HCT116 (cell line): ENCODE measurements around the gene KSR1. TPM values are rescaled to one million over a fixed set of nuclear protein-coding genes. Genes with fewer than 3 reads are reported as not detected.

Source experiments
- ATAC-seq: fragments of 200-7000 bp; cut with Tn5 transposase; 2 replicates; pipeline ENCODE4 v1.9.1; 2020; ENCODE audit warnings: mild to moderate bottlenecking, moderate library complexity
- BruUV-seq: library from RNA; stranded (reverse); fragments of 400-500 nt; replicated peaks from 2 replicates; lab custom pipeline; 2021; lab: Mats Ljungman, UMichigan
- CTCF ChIA-PET: fragments of 300-600 bp; sonication (Branson Sonifier 250); formaldehyde crosslinking; loops from one replicate; lab custom pipeline; 2021; ENCODE audit warnings: antibody characterized with exemption; lab: Charles Lee
- POLR2A ChIA-PET: fragments of 300-600, 350-600 bp; sonication (Branson Sonifier 250); formaldehyde crosslinking; loops from one replicate; lab custom pipeline; 2021; ENCODE audit warnings: antibody characterized with exemption; lab: Charles Lee
- RAD21 ChIA-PET, 2 experiments: fragments of 300-600 bp; sonication (Branson Sonifier 250); formaldehyde crosslinking; loops; one replicate each; lab custom pipeline; 2023; ENCODE audit warnings: low total read pairs in 2 of 2; ENCODE audit not compliant: uncharacterized antibody in 2 of 2, unreplicated experiment in 2 of 2, low non-redundant PET in 1 of 2; lab: Charles Lee
- DNase-seq: peaks from one replicate; pipeline ENCODE4 v3.0.0-alpha.2; 2010; ENCODE audit warnings: low read depth, low spot score
- H2AFZ ChIP-seq: fragments of 200-600 bp; shearing (Covaris generic), sonication (generic); 2 replicates; pipeline ENCODE4 v1.6.1; 2017; ENCODE audit warnings: low read depth, mixed run types, mixed read lengths, antibody characterized with exemption, low read length; ENCODE audit not compliant: poor library complexity, severe bottlenecking
- H3K27ac ChIP-seq: 2 replicates; pipeline ENCODE4 v1.5.1; 2012; ENCODE audit warnings: low read depth, low read length
- H3K27me3 ChIP-seq: fragments of 200-600 bp; sonication (generic); 2 replicates; pipeline ENCODE4 v1.6.1; 2016; ENCODE audit warnings: mixed run types, low read length, mixed read lengths; ENCODE audit not compliant: insufficient read depth
- H3K36me3 ChIP-seq, 2 experiments: fragments of 200-500 bp in 1 of 2; fragments of 200-600 bp in 1 of 2; sonication (Bioruptor generic) in 1 of 2; sonication (generic) in 1 of 2; 2 replicates each; pipeline versions ENCODE4 v1.5.1 to v1.6.1; 2014 to 2016; ENCODE audit warnings: low read length in 2 of 2, inconsistent platforms in 1 of 2, mixed read lengths in 1 of 2, mixed run types in 1 of 2; ENCODE audit not compliant: insufficient read depth in 2 of 2, control insufficient read depth in 1 of 2
- H3K4me1 ChIP-seq, 2 experiments: fragments of 200-600 bp in 1 of 2; sonication (generic) in 1 of 2; 2 replicates each; pipeline versions ENCODE4 v1.5.1 to v1.6.1; 2012 to 2017; ENCODE audit warnings: low read length in 2 of 2, inconsistent platforms in 1 of 2, mild to moderate bottlenecking in 1 of 2, mixed read lengths in 1 of 2, mixed run types in 1 of 2, moderate library complexity in 1 of 2; ENCODE audit not compliant: insufficient read depth in 2 of 2, control insufficient read depth in 1 of 2
- H3K4me2 ChIP-seq: fragments of 200-600 bp; sonication (generic); 2 replicates; pipeline ENCODE4 v1.6.1; 2017; ENCODE audit warnings: mixed run types, low read length, mixed read lengths
- H3K4me3 ChIP-seq, 2 experiments: fragments of 200-600 bp in 1 of 2; sonication (generic) in 1 of 2; replicated peaks in 1 of 2; 2 replicates each; pipeline ENCODE4 v1.5.1; 2011 to 2016; ENCODE audit warnings: low read length in 2 of 2, control low read depth in 1 of 2, low read depth in 1 of 2, mild to moderate bottlenecking in 1 of 2, mixed read lengths in 1 of 2, mixed run types in 1 of 2
- H3K79me2 ChIP-seq: fragments of 200-600 bp; sonication (generic); 2 replicates; pipeline ENCODE4 v1.6.1; 2017; ENCODE audit warnings: mild to moderate bottlenecking, mixed run types, low read length, moderate library complexity, mixed read lengths; ENCODE audit not compliant: insufficient read depth
- H3K9ac ChIP-seq: fragments of 200-600 bp; sonication (generic); 2 replicates; pipeline ENCODE4 v1.6.1; 2016; ENCODE audit warnings: low read length, mixed read lengths
- H3K9me2 ChIP-seq: fragments of 200-600 bp; sonication (generic), shearing (Covaris generic); 2 replicates; pipeline ENCODE4 v1.6.1; 2017; ENCODE audit warnings: mixed run types, mild to moderate bottlenecking, moderate library complexity; ENCODE audit not compliant: insufficient read depth
- H3K9me3 ChIP-seq, 2 experiments: fragments of 200-500 bp in 1 of 2; fragments of 200-600 bp in 1 of 2; sonication (Bioruptor generic) in 1 of 2; sonication (generic) in 1 of 2; 2 replicates each; pipeline ENCODE4 v1.6.1; 2014 to 2017; ENCODE audit warnings: low read length in 2 of 2, mixed read lengths in 2 of 2, inconsistent platforms in 1 of 2, low read depth in 1 of 2, mild to moderate bottlenecking in 1 of 2, mixed run types in 1 of 2, moderate library complexity in 1 of 2; ENCODE audit not compliant: control insufficient read depth in 1 of 2, insufficient read depth in 1 of 2
- H4K20me1 ChIP-seq: fragments of 200-600 bp; sonication (generic), shearing (Covaris generic); 2 replicates; pipeline ENCODE4 v1.6.1; 2017; ENCODE audit warnings: mixed run types, mild to moderate bottlenecking, moderate library complexity; ENCODE audit not compliant: insufficient read depth
- ATF3 ChIP-seq: IDR thresholded peaks from 2 replicates; pipeline ENCODE4 v1.6.1; 2012
- EGR1 ChIP-seq: IDR thresholded peaks from 2 replicates; pipeline ENCODE4 v1.6.1; 2012; ENCODE audit warnings: low read depth
- ELF1 ChIP-seq: IDR thresholded peaks from 2 replicates; pipeline ENCODE4 v1.6.1; 2012; ENCODE audit warnings: low read depth, borderline replicate concordance
- EZH2 ChIP-seq: fragments of 200-600 bp; sonication (generic); IDR thresholded peaks from 2 replicates; pipeline ENCODE4 v1.6.1; 2017; ENCODE audit warnings: antibody characterized with exemption, mixed run types
- JUND ChIP-seq: IDR thresholded peaks from 2 replicates; pipeline ENCODE4 v1.6.1; 2012
- POLR2A ChIP-seq: IDR thresholded peaks from 2 replicates; pipeline ENCODE4 v1.7.0; 2011; ENCODE audit warnings: borderline replicate concordance; ENCODE audit not compliant: insufficient read depth, insufficient read length; ENCODE audit errors: extremely low read depth
- POLR2AphosphoS5 ChIP-seq: IDR thresholded peaks from 2 replicates; pipeline ENCODE4 v1.6.1; 2011; ENCODE audit warnings: mild to moderate bottlenecking, low read depth, low read length, moderate library complexity
- SRF ChIP-seq: IDR thresholded peaks from 2 replicates; pipeline ENCODE4 v1.6.1; 2012; ENCODE audit warnings: low read depth
- YY1 ChIP-seq: IDR thresholded peaks from 2 replicates; pipeline ENCODE4 v1.6.1; 2011; ENCODE audit warnings: low read length, low read depth, moderate library complexity, mild to moderate bottlenecking; ENCODE audit not compliant: insufficient replicate concordance; ENCODE audit errors: extremely low read depth
- ZBTB33 ChIP-seq: IDR thresholded peaks from 2 replicates; pipeline ENCODE4 v1.6.1; 2011; ENCODE audit warnings: mild to moderate bottlenecking, low read length, moderate library complexity; ENCODE audit not compliant: insufficient replicate concordance; ENCODE audit errors: extremely low read depth
- intact Hi-C: fragments of 100-400 bp; cut with micrococcal nuclease; formaldehyde crosslinking; loops from 2 replicates; pipeline ENCODE4 v1.10.0; 2022
- total RNA-seq: library from RNA; stranded (reverse); gene quantifications from one replicate; pipeline ENCODE4 v1.2.1, GENCODE V29; 2021; ENCODE audit not compliant: unreplicated experiment

KSR1 gene
- total RNA-seq, 1 experiment from 2014 or later: 16.5 TPM

DNA sequence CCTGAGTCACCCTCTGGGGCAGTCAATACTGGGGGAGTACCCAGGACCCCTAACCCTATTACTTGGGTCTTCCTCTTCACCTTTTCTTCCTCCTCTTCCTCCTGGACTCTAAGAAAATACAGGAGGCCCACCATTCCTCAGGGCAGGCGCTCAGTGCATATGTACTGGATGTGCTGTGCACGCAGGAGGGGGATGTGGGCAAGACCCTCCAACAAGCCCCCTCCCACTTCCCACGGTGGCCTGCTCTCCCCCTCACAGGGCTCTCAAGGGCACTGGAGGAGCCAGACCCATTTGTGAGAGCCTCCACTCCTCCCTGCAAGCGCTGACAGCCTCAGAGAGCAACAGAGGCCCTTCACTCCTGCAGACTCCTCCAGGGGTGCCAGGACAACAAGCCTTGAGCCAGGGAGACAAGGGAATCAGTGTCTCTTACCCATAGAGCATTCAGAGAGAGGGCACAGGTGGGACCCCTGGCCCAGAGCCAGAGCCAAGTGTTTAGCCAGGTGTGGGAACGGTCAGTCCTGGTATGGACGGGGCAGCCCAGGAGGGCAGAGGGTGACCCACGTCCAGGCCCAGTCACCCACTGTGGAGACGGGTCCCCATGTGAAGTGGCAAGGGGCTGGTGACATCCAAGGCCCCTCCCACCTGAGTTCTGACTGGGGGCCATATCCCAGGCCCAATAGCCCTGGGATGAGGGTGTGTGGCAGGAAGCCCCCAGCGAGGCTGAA lies 27.3 kb upstream of the KSR1 start:
- BruUV-seq: no TSS peak
- ChIA-PET CTCF (no interaction called here), RAD21 (no interaction called here), POLR2A (no interaction called here)
- H3K9me2 ChIP-seq: no peaks in the 10 kb centered on the region
- no peaks in the 10 kb centered on the region for H4K20me1 ChIP-seq
- H3K4me1 ChIP-seq: no peaks in the 10 kb centered on the region
- H3K4me2 ChIP-seq: no peak overlapping the region
- H3K27ac ChIP-seq: no peak overlapping the region
- TF ChIP-seq EGR1 (no peak), EZH2 (no peak), YY1 (no peak), JUND (no peak), ELF1 (no peak), ATF3 (no peak), ZBTB33 (no peak), SRF (no peak), POLR2AphosphoS5 (no peak), POLR2A (no peak)
- no peaks in the 10 kb centered on the region for H3K36me3 ChIP-seq
- intact Hi-C loops: no loop called here
- no peak overlapping the region for H3K9ac ChIP-seq
- no peaks in the 10 kb centered on the region for H3K79me2 ChIP-seq
- no peak overlapping the region for H3K4me3 ChIP-seq
- ATAC-seq: no peak
- H3K9me3 ChIP-seq: no peaks in the 10 kb centered on the region
- H2AFZ ChIP-seq: no peak overlapping the region
- no peaks in the 10 kb centered on the region for H3K27me3 ChIP-seq
- no peak for DNase-seq
